ENCODE results near the gene PDE4D. TPM values are rescaled to one million over a fixed set of nuclear protein-coding genes. Genes with fewer than 3 reads are reported as not detected.

Gene PDE4D
- total RNA-seq, 1 donor from 2014 or later = 14.2 TPM

GRCh38 chr5:59065554-59065953, 828.0 kb downstream of the PDE4D start:
- Histone ChIP-seq H4K20me1 (ENCODE audit: insufficient read depth, low read length) (no peaks in the 10 kb centered on the region), H3K9ac (ENCODE audit: low read length) (no peak overlapping the region), H3K36me3 (ENCODE audit: insufficient read depth, low read length) (no peaks in the 10 kb centered on the region), H3K4me1 (ENCODE audit: insufficient read depth, low read length) (peaks cover 12% of the 10 kb centered on the region), H3K4me2 (ENCODE audit: low read length) (peak overlapping the region; percentile 47), H3K79me2 (ENCODE audit: insufficient read depth, low read length) (no peaks in the 10 kb centered on the region), H3K27me3 (ENCODE audit: insufficient read depth, low read length) (no peaks in the 10 kb centered on the region), H3K27ac (ENCODE audit: low read depth, low read length) (peak overlapping the region; percentile 55), H3K4me3 (ENCODE audit: insufficient read depth, low read depth, low read length) (no peak overlapping the region), H3K9me3 (ENCODE audit: insufficient read depth, low read depth, low read length) (no peaks in the 10 kb centered on the region), H2AFZ (ENCODE audit: low read depth, low read length) (no peak overlapping the region)
- no peaks in the 10 kb centered on the region for H3K27me3 Mint-ChIP-seq (ENCODE audit: low read depth, unreplicated experiment)
- no peaks in the 10 kb centered on the region for H3K36me3 Mint-ChIP-seq (ENCODE audit: low read depth, unreplicated experiment)
- H3K4me1 Mint-ChIP-seq (ENCODE audit: low read depth, unreplicated experiment) = peaks cover 26% of the 10 kb centered on the region
- no peak overlapping the region for H3K27ac Mint-ChIP-seq (ENCODE audit: unreplicated experiment)
- H3K4me3 Mint-ChIP-seq (ENCODE audit: unreplicated experiment) = no peak overlapping the region
- DNase-seq (ENCODE audit: low read depth) = peak; percentile 41
- no peaks in the 10 kb centered on the region for H3K9me3 Mint-ChIP-seq (ENCODE audit: unreplicated experiment)
- TF ChIP-seq EZH2 (IDR thresholded peaks at IDR 0.05; ENCODE audit: insufficient read depth, low read length) (no peak), CTCF (IDR thresholded peaks at IDR 0.05; ENCODE audit: insufficient read depth, low read depth, low read length) (no peak)
- FAIRE-seq = peak; percentile 84

- no peak for FAIRE-seq
These were observed 829.2 kb downstream of the PDE4D start for GRCh38 chr5:59064293-59064692.

More at GRCh38 chr5:59064293-59064692, 829.2 kb downstream of the PDE4D start:
- Histone ChIP-seq H3K27ac (ENCODE audit: low read depth, low read length) (no peak overlapping the region), H4K20me1 (ENCODE audit: insufficient read depth, low read length) (no peaks in the 10 kb centered on the region), H2AFZ (ENCODE audit: low read depth, low read length) (no peak overlapping the region), H3K4me1 (ENCODE audit: insufficient read depth, low read length) (peaks cover 11% of the 10 kb centered on the region), H3K27me3 (ENCODE audit: insufficient read depth, low read length) (no peaks in the 10 kb centered on the region), H3K9ac (ENCODE audit: low read length) (no peak overlapping the region), H3K36me3 (ENCODE audit: insufficient read depth, low read length) (no peaks in the 10 kb centered on the region), H3K4me2 (ENCODE audit: low read length) (no peak overlapping the region), H3K4me3 (ENCODE audit: insufficient read depth, low read depth, low read length) (no peak overlapping the region), H3K9me3 (ENCODE audit: insufficient read depth, low read depth, low read length) (no peaks in the 10 kb centered on the region), H3K79me2 (ENCODE audit: insufficient read depth, low read length) (no peaks in the 10 kb centered on the region)
- H3K4me3 Mint-ChIP-seq (ENCODE audit: unreplicated experiment) = no peak overlapping the region
- H3K36me3 Mint-ChIP-seq (ENCODE audit: low read depth, unreplicated experiment) = no peaks in the 10 kb centered on the region
- peaks cover 24% of the 10 kb centered on the region for H3K4me1 Mint-ChIP-seq (ENCODE audit: low read depth, unreplicated experiment)
- no peak for TF ChIP-seq EZH2 (IDR thresholded peaks at IDR 0.05; ENCODE audit: insufficient read depth, low read length)
- no peak for TF ChIP-seq CTCF (IDR thresholded peaks at IDR 0.05; ENCODE audit: insufficient read depth, low read depth, low read length)
- DNase-seq (ENCODE audit: low read depth) = no peak
- H3K27me3 Mint-ChIP-seq (ENCODE audit: low read depth, unreplicated experiment) = no peaks in the 10 kb centered on the region
- no peaks in the 10 kb centered on the region for H3K9me3 Mint-ChIP-seq (ENCODE audit: unreplicated experiment)
- no peak overlapping the region for H3K27ac Mint-ChIP-seq (ENCODE audit: unreplicated experiment)

Data from astrocyte (in vitro differentiated cells and primary cell).